ENCODE results near the gene DRC1. TPM values are rescaled to one million over a fixed set of nuclear protein-coding genes. Genes with fewer than 3 reads are reported as not detected.
"Not testable (repeated sequence)": the region's sequence is repeated elsewhere in the genome, so short reads cannot be mapped to it uniquely, and the experiment has no call there.

The DRC1 gene
- total RNA-seq, 4 donors from 2014 or later = not detected

- Histone ChIP-seq H3K4me1 (no peaks in the 10 kb centered on the region), H3K4me3 (no peak overlapping the region), H3K36me3 (no peaks in the 10 kb centered on the region), H3K9me3 (peaks cover 0 to 6% (median 0%) of the 10 kb centered on the region in 4 donors), H3K27me3 (no peaks in the 10 kb centered on the region), H3K27ac (no peak overlapping the region)
- no peak for TF ChIP-seq POLR2A (IDR thresholded peaks at IDR 0.05)
- no peak for TF ChIP-seq CTCF (IDR thresholded peaks at IDR 0.05)
- no peak for DNase-seq
Observed at GRCh38 chr2:26464390-26465265, 62.9 kb downstream of the DRC1 start.

- Histone ChIP-seq H3K27me3 (no peaks in the 10 kb centered on the region), H3K36me3 (no peaks in the 10 kb centered on the region)
- DNase-seq = peak in 1 of 3 donors; percentile 37
Observed at GRCh38 chr2:26465266-26465925, 63.7 kb downstream of the DRC1 start.

GRCh38 chr2:26465981-26466471, 64.3 kb downstream of the DRC1 start:
- Histone ChIP-seq H3K9me3 (peaks cover 0 to 7% (median 0%) of the 10 kb centered on the region in 4 donors), H3K36me3 (no peaks in the 10 kb centered on the region), H3K4me3 (no peak overlapping the region), H3K4me1 (no peaks in the 10 kb centered on the region), H3K27ac (no peak overlapping the region), H3K27me3 (no peaks in the 10 kb centered on the region)
- no peak for DNase-seq
- no peak for TF ChIP-seq CTCF (IDR thresholded peaks at IDR 0.05)
- TF ChIP-seq POLR2A (IDR thresholded peaks at IDR 0.05) = no peak

More at GRCh38 chr2:26465266-26465925, 63.7 kb downstream of the DRC1 start:
- no peak overlapping the region for H3K4me3 ChIP-seq
- peaks cover 0 to 7% (median 0%) of the 10 kb centered on the region in 4 donors for H3K9me3 ChIP-seq
- no peak overlapping the region for H3K27ac ChIP-seq
- no peaks in the 10 kb centered on the region for H3K4me1 ChIP-seq
- TF ChIP-seq CTCF (IDR thresholded peaks at IDR 0.05) = no peak
- TF ChIP-seq POLR2A (IDR thresholded peaks at IDR 0.05) = no peak

- TF ChIP-seq CTCF (IDR thresholded peaks at IDR 0.05) (no peak), POLR2A (IDR thresholded peaks at IDR 0.05) (no peak)
- no peak overlapping the region for H3K27ac ChIP-seq
- H3K4me3 ChIP-seq = no peak overlapping the region
- H3K9me3 ChIP-seq = peaks cover 0 to 7% (median 0%) of the 10 kb centered on the region in 4 donors
- no peaks in the 10 kb centered on the region for H3K4me1 ChIP-seq
- no peaks in the 10 kb centered on the region for H3K27me3 ChIP-seq
- no peak for DNase-seq
- H3K36me3 ChIP-seq = no peaks in the 10 kb centered on the region
Observed at GRCh38 chr2:26466662-26467310, 65.1 kb downstream of the DRC1 start.

- H3K9me3 ChIP-seq, H3K4me1 ChIP-seq: not testable (repeated sequence)
Observed at GRCh38 chr2:26468544-26468943, 66.8 kb downstream of the DRC1 start.

More at GRCh38 chr2:26468544-26468943, 66.8 kb downstream of the DRC1 start:
- not testable (repeated sequence) for DNase-seq, H3K4me3 ChIP-seq, H3K36me3 ChIP-seq, H3K27me3 ChIP-seq, H3K27ac ChIP-seq
